Measurements from ENCODE around the gene EMP3.
A peak's percentile ranks its signal among the peaks of the same experiment; 100 is the strongest.
"Not testable (repeated sequence)": the region's sequence is repeated elsewhere in the genome, so short reads cannot be mapped to it uniquely, and the experiment has no call there.

The EMP3 gene

GRCh38 chr19:48346191-48346590 is 20.8 kb downstream of the EMP3 start:
- no peak for DNase-seq (ENCODE audit: low read depth, low spot score)

- DNase-seq (ENCODE audit: low read depth, low spot score), result no peak
Measured at GRCh38 chr19:48348045-48348444, 22.7 kb downstream of the EMP3 start.

- no peak for DNase-seq (ENCODE audit: low read depth, low spot score)
Measured at GRCh38 chr19:48348737-48349136, 23.4 kb downstream of the EMP3 start.

DNA sequence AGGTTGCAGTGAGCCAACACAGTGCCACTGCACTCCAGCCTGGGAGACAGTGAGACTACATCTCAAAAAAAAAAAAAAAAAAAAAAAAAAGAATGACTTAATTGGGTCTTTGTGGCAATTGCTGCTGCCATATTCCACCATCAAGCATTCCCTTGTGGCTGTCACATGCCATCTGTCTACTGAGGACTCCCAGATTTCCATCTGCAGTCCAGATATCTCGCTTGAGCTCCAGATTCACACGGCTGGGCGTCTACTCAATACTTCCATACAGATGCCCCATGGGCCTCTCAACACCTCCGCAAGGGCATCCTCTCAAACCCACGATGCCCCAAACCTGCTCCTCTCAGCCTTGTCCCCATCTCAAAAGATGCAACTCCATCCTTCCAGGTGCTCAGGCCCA is 25.5 kb downstream of the EMP3 start:
- no peak for DNase-seq (ENCODE audit: low read depth, low spot score)

GRCh38 chr19:48351341-48351752 is 26.0 kb downstream of the EMP3 start:
- peak; percentile 71 for DNase-seq (ENCODE audit: low read depth, low spot score)

DNA sequence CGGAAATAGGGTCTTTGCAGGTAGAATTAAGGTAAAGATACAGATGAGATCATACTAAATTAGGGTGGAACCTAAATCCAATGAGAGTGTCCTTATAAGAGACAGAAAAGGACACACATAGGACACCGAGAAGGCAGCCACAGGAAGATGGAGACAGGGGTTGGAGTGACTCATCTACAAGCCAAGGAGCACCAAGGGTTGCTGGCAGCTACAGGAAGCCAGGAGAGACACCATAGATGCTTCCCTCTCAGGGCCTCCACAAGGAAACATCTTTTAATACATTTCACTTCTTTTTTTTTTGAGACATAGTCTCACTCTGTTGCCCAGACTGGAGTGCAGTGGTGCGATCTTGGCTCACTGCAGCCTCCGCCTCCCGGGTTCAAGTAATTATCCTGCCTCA is 28.3 kb downstream of the EMP3 start:
- no peak for DNase-seq (ENCODE audit: low read depth, low spot score)

DNA sequence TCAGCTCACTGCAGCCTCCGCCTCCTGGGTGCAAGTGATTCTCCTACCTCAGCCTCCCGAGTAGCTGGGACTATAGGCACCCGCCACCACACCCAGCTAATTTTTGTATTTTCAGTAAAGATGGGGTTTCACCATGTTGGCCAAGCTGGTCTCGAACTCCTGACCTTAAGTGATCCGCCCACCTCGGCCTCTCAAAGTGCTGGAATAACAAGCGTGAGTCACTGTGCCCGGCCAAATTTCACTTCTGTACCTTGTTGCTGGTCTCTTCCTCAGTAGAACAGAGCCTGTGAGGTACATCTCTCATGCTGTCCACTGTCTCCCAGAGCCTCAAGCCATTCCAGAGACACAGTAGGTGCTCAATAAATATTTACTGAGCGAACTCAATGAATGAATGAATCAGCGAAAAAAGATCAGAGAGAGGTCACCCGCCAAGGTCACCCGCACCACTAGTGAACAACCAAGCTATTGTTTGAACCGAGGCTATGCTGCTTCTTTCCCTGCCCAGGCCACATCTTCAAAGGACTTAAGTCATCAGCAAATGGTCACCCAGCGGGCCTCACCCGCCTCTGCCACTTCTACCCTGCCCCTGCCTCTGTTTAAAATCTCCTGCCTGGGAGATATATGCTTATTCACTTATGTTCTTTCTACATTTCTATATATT is 29.1 kb downstream of the EMP3 start:
- peak; percentile 35 for DNase-seq (ENCODE audit: low read depth, low spot score)

DNA sequence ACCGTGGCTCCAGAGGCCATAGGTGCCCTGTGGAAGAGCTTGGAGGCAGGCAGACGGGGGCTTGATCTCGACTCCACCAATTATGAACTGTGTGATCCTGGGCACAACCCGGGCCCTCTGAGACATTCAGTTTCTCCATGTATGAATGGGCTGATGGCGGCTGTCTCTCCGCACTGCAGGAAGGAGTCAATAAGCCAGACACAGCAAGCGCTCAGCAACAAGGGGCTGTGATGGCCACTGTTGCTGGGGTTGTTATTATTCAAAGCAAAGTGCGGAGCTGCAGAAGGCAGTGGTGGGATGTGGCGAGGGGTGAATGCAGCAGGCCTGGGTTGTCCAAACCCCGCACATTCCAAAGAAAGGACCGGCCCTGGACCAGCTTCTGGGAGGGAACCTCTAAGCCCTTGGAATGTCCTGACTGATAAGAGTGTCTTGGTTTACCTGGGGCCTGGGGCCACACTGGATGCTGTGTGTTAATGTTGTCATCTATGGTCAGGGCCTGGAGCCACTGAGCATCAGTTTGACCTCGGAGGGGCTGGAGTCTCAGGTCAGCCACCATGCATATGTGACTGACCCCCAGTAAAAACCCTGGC is 30.1 kb downstream of the EMP3 start:
- no peak for DNase-seq (ENCODE audit: low read depth, low spot score)

- DNase-seq (ENCODE audit: low read depth, low spot score), result no peak
Measured at GRCh38 chr19:48359123-48359522, 33.8 kb downstream of the EMP3 start.

- DNase-seq (ENCODE audit: low read depth, low spot score), result no peak
Measured at GRCh38 chr19:48361912-48362311, 36.6 kb downstream of the EMP3 start.

- DNase-seq (ENCODE audit: low read depth, low spot score), result peak; percentile 98
Measured at GRCh38 chr19:48362716-48363499, 37.6 kb downstream of the EMP3 start.

DNA sequence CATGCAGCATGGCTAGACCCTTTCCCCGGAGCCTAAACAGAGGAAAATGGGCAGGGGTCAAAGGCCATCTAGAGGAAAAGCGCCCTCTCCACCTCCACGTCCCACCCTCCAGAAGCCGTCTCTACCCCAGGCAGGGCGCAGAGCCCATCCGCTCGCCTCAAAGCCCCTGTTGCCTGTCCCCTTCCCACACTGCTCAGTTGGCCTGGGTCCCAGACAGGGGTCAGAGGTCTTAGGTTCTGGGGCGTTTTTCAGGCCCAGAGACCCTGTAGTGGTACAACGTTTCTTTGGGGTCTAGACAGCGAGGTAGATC is 38.1 kb downstream of the EMP3 start:
- DNase-seq (ENCODE audit: low read depth, low spot score), result no peak

- peak; percentile 100 for DNase-seq (ENCODE audit: low read depth, low spot score)
Measured at GRCh38 chr19:48363810-48364597, 38.7 kb downstream of the EMP3 start, which contains the start of the genes SYNGR4 and TMEM143. SYNGR4 (plus strand) TSS chr19:48364367; CDS start chr19:48365843, 1,476 bp downstream. TMEM143 (minus strand) TSS chr19:48363940; CDS start chr19:48363920, 20 bp downstream.

DNA sequence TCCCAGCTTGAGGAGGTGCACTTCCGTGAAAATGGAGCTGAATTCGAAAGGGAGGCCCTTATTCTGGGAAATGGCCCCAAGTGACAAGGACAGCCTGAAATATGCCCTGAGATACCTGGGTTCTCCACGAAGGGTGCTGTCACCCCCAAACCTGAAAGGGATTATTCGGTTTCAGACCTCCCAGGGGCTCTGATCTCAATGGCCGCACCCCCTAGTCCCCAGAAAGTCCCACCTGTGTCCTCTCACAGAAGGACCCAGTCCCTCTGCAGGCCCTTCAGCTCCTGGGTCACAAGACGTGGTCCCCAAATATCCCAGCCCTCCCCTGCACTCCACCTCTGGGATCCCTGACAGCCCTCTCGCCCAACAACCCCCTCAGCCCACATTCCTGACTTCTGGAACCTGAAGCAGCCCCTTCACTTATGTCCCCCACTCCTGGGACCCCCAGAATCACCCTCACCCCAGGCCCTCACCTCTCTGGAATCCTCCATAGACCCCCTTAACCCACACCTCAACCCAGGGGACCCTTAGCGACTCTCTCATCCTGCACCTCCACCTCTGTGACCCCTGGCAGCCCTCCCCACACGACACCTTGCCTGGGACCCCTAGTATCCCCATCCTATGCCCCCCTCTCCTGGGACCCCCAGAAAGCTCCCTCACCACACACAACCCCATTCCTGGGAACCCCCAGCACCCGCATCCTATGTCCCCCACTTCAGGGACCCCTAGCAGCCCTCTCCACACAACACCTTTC is 39.4 kb downstream of the EMP3 start:
- DNase-seq (ENCODE audit: low read depth, low spot score), result no peak

- no peak for DNase-seq (ENCODE audit: low read depth, low spot score)
Measured at GRCh38 chr19:48365602-48366001, 40.2 kb downstream of the EMP3 start.

DNA sequence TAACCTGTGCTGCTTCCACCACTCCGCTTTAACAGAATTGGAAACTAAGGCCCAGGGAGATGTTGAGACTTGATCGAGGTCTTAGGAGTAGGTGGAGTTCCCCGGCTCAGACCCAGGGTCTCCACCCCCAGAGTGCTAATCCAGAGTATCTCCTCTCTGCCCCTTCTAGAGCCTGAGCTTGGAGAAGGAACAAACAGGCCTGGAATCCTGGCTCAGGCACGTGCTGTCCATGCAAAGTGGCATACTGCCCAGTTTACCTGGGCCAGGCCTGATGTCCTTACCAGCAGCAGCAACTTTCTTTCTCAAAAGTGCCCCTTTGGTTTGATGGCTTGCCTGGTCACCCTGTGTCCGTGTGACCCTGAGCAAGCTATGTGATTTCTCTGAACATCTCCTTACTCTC is 42.5 kb downstream of the EMP3 start:
- DNase-seq (ENCODE audit: low read depth, low spot score), result no peak

DNA sequence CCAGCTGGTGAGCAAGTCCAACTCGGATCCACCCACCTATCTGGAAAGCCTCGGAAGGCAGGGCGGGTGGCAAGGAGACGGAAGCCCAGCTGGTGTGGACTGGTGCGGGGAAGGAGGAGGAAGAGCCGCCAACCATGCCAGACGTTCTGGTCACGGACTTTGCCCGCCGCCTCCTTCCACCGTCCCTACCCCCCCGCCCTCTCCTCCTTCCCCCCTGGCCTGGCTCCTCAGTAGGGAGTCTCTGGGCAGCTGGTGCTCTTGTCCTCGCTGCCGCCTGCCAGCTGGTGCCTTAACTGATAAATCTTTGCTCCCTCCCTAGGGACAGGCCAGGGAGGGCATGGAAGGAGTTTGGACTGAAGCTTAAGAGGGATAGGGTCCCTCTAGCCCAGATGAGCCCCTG is 43.6 kb downstream of the EMP3 start:
- no peak for DNase-seq (ENCODE audit: low read depth, low spot score)

- no peak for DNase-seq (ENCODE audit: low read depth, low spot score)
Measured at GRCh38 chr19:48370955-48371354, 45.6 kb downstream of the EMP3 start.

DNA sequence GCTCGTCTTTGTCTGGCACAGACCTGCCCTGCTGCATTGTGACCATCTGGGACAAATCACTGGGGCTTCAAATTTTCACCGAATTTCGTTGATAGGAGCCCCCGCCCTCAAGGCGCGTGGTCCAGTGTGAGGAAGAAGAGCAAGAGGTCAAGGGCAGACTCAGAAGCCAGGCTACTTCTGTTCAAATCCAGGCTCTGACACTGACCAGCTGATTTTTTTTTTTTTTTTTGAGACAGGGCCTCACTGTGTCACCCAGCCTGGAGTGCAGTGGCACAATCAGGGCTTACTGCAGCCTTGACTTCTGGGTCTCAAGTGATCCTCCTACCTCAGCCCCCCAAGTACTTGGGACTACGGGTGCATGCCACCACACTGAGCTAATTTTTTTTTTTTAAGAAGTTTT is 46.0 kb downstream of the EMP3 start:
- no peak for DNase-seq (ENCODE audit: low read depth, low spot score)

- not testable (repeated sequence) for DNase-seq (ENCODE audit: low read depth, low spot score)
Measured at GRCh38 chr19:48371771-48372170, 46.4 kb downstream of the EMP3 start.

DNA sequence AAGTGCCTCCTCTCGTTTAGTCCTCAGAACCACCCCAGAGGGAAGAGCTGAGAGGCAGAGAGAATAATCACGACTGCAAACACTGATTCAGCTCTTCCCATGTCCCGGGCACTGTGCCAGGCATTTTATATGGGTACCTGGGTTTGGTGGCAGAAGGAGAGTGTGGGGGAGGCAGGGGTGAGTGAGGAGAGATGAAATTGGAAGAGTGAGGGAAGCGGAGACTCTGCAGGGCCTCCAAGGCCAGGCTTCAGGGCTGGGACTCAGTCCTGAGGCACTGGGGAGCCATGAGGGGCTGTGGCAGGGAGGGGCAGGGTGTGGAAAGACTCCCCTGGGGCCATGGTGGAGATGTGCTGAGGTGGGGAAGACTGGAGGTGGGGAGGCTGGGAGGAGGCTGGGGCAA is 47.6 kb downstream of the EMP3 start:
- DNase-seq (ENCODE audit: low read depth, low spot score), result peak; percentile 59
